Activated naive CD8-positive, alpha-beta T cell (primary cell): ENCODE measurements around the gene HOXC4.

Source experiments
- H3K27ac Mint-ChIP-seq: one replicate; pipeline ENCODE4 v1.8.0; 2021; ENCODE audit warnings: mixed read lengths
- H3K27me3 Mint-ChIP-seq: one replicate; pipeline ENCODE4 v1.8.0; 2021; ENCODE audit warnings: mixed read lengths
- H3K36me3 Mint-ChIP-seq: one replicate; pipeline ENCODE4 v1.8.0; 2021; ENCODE audit warnings: mixed read lengths
- H3K4me1 Mint-ChIP-seq: one replicate; pipeline ENCODE4 v1.8.0; 2021; ENCODE audit warnings: low read depth, mixed read lengths
- H3K4me3 Mint-ChIP-seq: one replicate; pipeline ENCODE4 v1.8.0; 2021; ENCODE audit warnings: mild to moderate bottlenecking, mixed read lengths
- H3K9me3 Mint-ChIP-seq: one replicate; pipeline ENCODE4 v1.8.0; 2021; ENCODE audit warnings: low read depth, mixed read lengths

HOXC4 gene

GRCh38 chr12:54050482-54050810 is 3.2 kb upstream of the HOXC4 start:
- no peaks in the 10 kb centered on the region for H3K9me3 Mint-ChIP-seq
- H3K27ac Mint-ChIP-seq: no peak overlapping the region
- H3K36me3 Mint-ChIP-seq: no peaks in the 10 kb centered on the region
- H3K27me3 Mint-ChIP-seq: peaks cover 49% of the 10 kb centered on the region
- no peak overlapping the region for H3K4me3 Mint-ChIP-seq
- peaks cover 48% of the 10 kb centered on the region for H3K4me1 Mint-ChIP-seq

- H3K4me3 Mint-ChIP-seq: no peak overlapping the region
- H3K27me3 Mint-ChIP-seq: peaks cover 52% of the 10 kb centered on the region
- no peak overlapping the region for H3K27ac Mint-ChIP-seq
- H3K4me1 Mint-ChIP-seq: peaks cover 48% of the 10 kb centered on the region
- H3K9me3 Mint-ChIP-seq: no peaks in the 10 kb centered on the region
- no peaks in the 10 kb centered on the region for H3K36me3 Mint-ChIP-seq
Measured at GRCh38 chr12:54051026-54051842, 2.4 kb upstream of the HOXC4 start.

DNA sequence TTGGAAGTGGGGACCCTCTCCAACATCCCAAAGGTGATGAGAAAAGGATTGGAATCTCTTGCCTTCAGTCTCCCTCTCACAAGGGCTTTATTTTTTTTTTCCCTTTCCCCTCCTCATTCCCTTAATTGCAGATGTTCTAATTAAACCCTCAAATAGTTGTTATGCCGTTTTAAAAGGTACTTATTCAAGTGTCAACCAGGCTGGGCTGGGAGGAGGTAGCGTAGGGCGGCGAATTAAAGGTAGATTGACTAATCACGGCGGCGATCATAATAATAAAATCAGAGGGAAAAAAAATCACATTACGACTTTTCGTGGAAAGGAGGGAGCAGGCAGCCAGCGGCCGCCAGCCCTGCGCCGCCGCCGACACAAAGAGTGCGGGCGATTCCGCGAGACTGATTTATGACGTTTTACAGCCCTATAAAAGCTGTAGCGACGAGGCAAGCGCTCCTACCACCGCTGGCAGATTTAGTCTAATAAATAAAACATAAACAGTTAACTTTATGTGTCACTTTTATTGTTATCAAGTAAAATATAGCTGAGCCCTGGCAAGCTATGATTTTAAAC is 1.7 kb upstream of the HOXC4 start:
- Mint-ChIP-seq H3K27ac (no peak overlapping the region), H3K27me3 (peaks cover 53% of the 10 kb centered on the region), H3K36me3 (no peaks in the 10 kb centered on the region), H3K4me1 (peaks cover 46% of the 10 kb centered on the region), H3K9me3 (no peaks in the 10 kb centered on the region), H3K4me3 (peak overlapping the region; percentile 30)

DNA sequence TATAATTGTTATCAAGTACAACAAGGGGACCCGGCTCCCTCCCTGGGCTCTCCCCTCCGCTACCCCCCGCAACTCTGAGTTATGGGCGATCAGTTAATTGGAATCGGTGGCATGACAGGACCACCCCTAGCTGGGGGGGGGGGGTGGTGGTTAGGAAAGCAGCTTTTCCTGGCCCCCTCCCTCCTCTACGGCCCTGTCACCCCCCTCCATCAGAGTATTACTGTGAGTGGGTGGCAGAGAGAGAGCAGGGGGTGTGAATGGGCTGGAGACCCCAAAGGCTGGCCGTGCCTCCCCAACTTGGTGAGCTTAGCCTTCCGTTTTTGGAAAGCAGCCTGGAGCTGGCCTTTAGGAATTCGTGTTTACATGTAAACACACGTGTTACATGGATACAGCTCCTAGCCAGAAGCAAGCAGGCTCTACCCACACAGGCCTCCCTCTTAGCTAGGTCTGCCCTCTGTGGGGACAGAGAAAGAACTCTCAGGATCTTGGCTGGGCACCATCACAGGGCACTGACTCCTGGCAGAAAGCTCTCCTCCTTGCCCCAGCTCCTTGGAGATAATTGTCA is 1.1 kb upstream of the HOXC4 start:
- Mint-ChIP-seq H3K27ac (peak overlapping the region; percentile 58), H3K4me3 (peak overlapping the region; percentile 85), H3K27me3 (peaks cover 54% of the 10 kb centered on the region), H3K4me1 (peaks cover 45% of the 10 kb centered on the region), H3K9me3 (no peaks in the 10 kb centered on the region), H3K36me3 (no peaks in the 10 kb centered on the region)

DNA sequence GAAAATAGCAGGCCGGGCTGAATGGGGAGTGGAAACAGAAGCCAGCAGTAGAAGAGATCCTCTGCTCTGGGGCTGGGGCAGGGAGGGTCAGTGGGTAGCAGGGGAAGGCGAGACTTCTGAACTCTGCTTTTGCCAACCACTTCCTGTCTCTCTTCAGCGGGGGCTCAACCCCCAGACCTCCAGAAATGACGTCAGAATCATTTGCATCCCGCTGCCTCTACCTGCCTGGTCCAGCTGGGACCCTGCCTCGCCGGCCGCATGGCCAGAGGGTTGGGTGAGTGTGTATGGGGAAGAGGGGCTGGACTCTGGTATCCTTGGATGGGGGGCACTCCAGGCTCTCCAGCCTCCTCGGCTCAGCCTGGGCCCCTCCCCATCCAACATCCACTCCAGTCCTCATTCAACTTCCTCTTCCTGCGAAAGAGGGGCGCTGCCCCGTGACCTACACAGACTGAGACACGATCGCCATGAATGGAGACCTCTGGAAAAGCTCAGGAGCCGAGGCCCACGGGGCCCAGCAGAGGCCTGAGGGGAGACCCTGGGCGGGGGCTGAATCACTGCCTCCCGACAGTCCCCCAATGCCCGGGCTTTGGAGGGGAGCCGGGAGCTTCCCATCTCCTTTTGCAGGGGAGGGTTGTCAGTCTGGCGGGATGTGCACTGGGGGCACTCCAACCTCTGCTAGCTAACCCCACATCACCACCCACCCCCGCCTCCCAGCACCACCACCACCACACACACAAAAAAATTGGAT is 458 bp upstream of the HOXC4 start:
- Mint-ChIP-seq H3K4me1 (peaks cover 39% of the 10 kb centered on the region), H3K27me3 (peaks cover 48% of the 10 kb centered on the region), H3K36me3 (no peaks in the 10 kb centered on the region), H3K27ac (peak overlapping the region; percentile 58), H3K4me3 (peak overlapping the region; percentile 85), H3K9me3 (no peaks in the 10 kb centered on the region)

GRCh38 chr12:54054742-54055194 is 1.1 kb downstream of the HOXC4 start:
- Mint-ChIP-seq H3K4me3 (peak overlapping the region; percentile 85), H3K27ac (no peak overlapping the region), H3K4me1 (peaks cover 33% of the 10 kb centered on the region), H3K36me3 (no peaks in the 10 kb centered on the region), H3K9me3 (no peaks in the 10 kb centered on the region), H3K27me3 (peaks cover 43% of the 10 kb centered on the region)

DNA sequence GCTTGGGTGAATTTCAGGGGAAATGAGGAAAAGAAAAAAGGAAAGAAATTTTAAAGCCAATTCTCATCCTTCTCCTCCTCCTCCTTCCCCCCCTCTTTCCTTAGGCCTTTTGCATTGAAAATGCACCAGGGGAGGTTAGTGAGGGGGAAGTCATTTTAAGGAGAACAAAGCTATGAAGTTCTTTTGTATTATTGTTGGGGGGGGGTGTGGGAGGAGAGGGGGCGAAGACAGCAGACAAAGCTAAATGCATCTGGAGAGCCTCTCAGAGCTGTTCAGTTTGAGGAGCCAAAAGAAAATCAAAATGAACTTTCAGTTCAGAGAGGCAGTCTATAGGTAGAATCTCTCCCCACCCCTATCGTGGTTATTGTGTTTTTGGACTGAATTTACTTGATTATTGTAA is 1.9 kb downstream of the HOXC4 start:
- Mint-ChIP-seq H3K4me1 (peaks cover 28% of the 10 kb centered on the region), H3K27me3 (peaks cover 40% of the 10 kb centered on the region)

DNA sequence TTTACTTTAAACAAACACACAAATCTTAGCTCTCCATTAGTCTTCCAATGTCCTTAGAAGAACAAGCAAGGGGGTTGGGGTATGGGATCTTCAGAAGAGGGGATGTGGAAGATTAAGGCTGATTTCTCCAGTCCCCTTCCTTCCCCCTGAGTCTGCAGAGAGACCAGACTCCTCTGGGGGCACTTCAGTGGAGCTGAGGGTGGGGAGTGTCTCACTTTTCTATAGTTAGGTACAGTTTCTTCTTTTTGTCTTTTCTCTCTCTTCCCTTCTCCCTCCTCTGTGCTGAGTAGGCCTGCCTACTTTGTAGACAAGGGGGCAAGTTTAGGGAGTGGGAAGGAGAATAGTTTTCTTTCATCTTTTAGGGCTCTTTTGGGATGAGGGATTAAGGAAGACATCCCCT is 2.5 kb downstream of the HOXC4 start:
- H3K4me1 Mint-ChIP-seq: peaks cover 26% of the 10 kb centered on the region
- no peaks in the 10 kb centered on the region for H3K9me3 Mint-ChIP-seq
- no peak overlapping the region for H3K27ac Mint-ChIP-seq
- H3K4me3 Mint-ChIP-seq: no peak overlapping the region
- H3K27me3 Mint-ChIP-seq: peaks cover 41% of the 10 kb centered on the region
- no peaks in the 10 kb centered on the region for H3K36me3 Mint-ChIP-seq

More for the DNA sequence above, 1.9 kb downstream of the HOXC4 start:
- Mint-ChIP-seq H3K36me3 (no peaks in the 10 kb centered on the region), H3K4me3 (no peak overlapping the region), H3K9me3 (no peaks in the 10 kb centered on the region), H3K27ac (no peak overlapping the region)

- H3K27me3 Mint-ChIP-seq: peaks cover 35% of the 10 kb centered on the region
- no peak overlapping the region for H3K27ac Mint-ChIP-seq
- no peaks in the 10 kb centered on the region for H3K36me3 Mint-ChIP-seq
- H3K4me3 Mint-ChIP-seq: no peak overlapping the region
- peaks cover 11% of the 10 kb centered on the region for H3K4me1 Mint-ChIP-seq
- no peaks in the 10 kb centered on the region for H3K9me3 Mint-ChIP-seq
Measured at GRCh38 chr12:54058128-54058768, 4.6 kb downstream of the HOXC4 start.

GRCh38 chr12:54059668-54060067 is 6.0 kb downstream of the HOXC4 start:
- Mint-ChIP-seq H3K9me3 (no peaks in the 10 kb centered on the region), H3K36me3 (no peaks in the 10 kb centered on the region), H3K27ac (no peak overlapping the region), H3K4me1 (peaks cover 2% of the 10 kb centered on the region), H3K27me3 (peaks cover 36% of the 10 kb centered on the region), H3K4me3 (no peak overlapping the region)

DNA sequence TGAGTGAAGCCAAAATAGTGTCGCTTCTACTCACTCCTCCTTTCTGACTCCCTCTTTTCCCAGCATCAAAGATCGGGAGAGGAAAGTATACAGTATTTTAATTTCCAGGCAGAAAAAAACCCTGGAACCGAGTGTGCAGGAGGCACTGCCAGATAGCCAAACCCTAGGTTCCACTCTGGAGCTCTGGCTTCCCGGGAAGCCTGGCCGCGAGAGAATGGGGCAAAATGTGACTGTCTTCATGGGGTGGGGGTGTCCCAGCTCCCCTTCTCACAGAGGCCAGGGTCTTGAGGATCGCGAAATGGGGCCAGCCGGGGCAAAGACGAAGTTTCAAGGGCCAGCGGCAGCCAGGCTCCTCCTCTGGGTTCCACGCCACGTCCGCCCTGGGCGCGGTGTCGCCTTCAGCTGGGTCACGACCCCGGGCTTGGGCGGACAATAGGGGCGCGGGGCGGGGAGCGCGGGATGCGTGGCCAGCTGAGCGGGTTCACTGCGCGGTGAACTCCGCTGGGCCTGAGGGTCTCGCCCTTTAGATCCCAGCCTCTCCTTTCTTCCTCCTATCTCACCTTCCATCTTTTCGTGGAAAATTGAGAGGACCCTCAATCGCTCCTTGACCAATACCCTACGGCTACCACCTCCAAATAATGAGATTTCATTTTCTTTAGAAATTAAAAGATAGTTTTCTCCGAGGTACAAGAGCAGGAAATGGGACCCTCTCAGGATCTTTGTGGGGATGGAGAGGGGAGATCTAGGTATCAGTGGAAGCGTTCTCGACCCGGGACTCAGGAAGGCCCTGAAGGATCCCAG is 6.7 kb downstream of the HOXC4 start:
- no peak overlapping the region for H3K4me3 Mint-ChIP-seq
- H3K36me3 Mint-ChIP-seq: no peaks in the 10 kb centered on the region
- H3K4me1 Mint-ChIP-seq: no peaks in the 10 kb centered on the region
- H3K27me3 Mint-ChIP-seq: peaks cover 36% of the 10 kb centered on the region
- no peak overlapping the region for H3K27ac Mint-ChIP-seq
- H3K9me3 Mint-ChIP-seq: no peaks in the 10 kb centered on the region

- Mint-ChIP-seq H3K9me3 (no peaks in the 10 kb centered on the region), H3K27ac (no peak overlapping the region), H3K4me1 (no peaks in the 10 kb centered on the region), H3K36me3 (no peaks in the 10 kb centered on the region), H3K27me3 (peaks cover 33% of the 10 kb centered on the region), H3K4me3 (no peak overlapping the region)
Measured at GRCh38 chr12:54060975-54061778, 7.5 kb downstream of the HOXC4 start.

- Mint-ChIP-seq H3K9me3 (no peaks in the 10 kb centered on the region), H3K27me3 (peaks cover 19% of the 10 kb centered on the region), H3K36me3 (no peaks in the 10 kb centered on the region), H3K4me3 (no peak overlapping the region), H3K4me1 (no peaks in the 10 kb centered on the region), H3K27ac (no peak overlapping the region)
Measured at GRCh38 chr12:54065677-54066076, 12.0 kb downstream of the HOXC4 start.
